Kidney (tissue), 14 donors: ENCODE results near the gene ABCC3. TPM values are rescaled to one million over a fixed set of nuclear protein-coding genes. Genes with fewer than 3 reads are reported as not detected.
"Not testable (repeated sequence)": the region's sequence is repeated elsewhere in the genome, so short reads cannot be mapped to it uniquely, and the experiment has no call there.

Experiments used
- DNase-seq, 5 donors: peaks; one replicate each; pipeline ENCODE4 v3.0.0-alpha.2; 2013 to 2020
- FAIRE-seq: peaks from 2 replicates; lab custom pipeline; 2012; peaks lifted over from hg19 to GRCh38; lab: Jason Lieb, UNC
- H3K27ac ChIP-seq, 2 donors: one replicate each; pipeline ENCODE4 v1.7.0; 2013; ENCODE audit warnings: low read depth in 2 of 2, low read length in 2 of 2, inconsistent platforms in 1 of 2
- H3K27me3 ChIP-seq: one replicate; pipeline ENCODE4 v1.7.1; 2013; ENCODE audit warnings: low read length, inconsistent platforms; ENCODE audit not compliant: control insufficient read depth, insufficient read depth
- H3K36me3 ChIP-seq, 3 donors: one replicate each; pipeline versions ENCODE4 v1.7.0 to v1.7.1; 2013; ENCODE audit warnings: low read length in 3 of 3, control low read depth in 1 of 3, inconsistent platforms in 1 of 3; ENCODE audit not compliant: insufficient read depth in 3 of 3, control insufficient read depth in 2 of 3
- H3K4me1 ChIP-seq, 3 donors: one replicate each; pipeline versions ENCODE4 v1.7.0 to v1.7.1; 2013; ENCODE audit warnings: low read length in 3 of 3, inconsistent platforms in 1 of 3, low read depth in 1 of 3; ENCODE audit not compliant: control insufficient read depth in 2 of 3, insufficient read depth in 2 of 3
- H3K4me3 ChIP-seq, 3 donors: one replicate each; pipeline versions ENCODE4 v1.7.0 to v1.8.1; 2013; ENCODE audit warnings: low read length in 3 of 3, control low read depth in 1 of 3, inconsistent platforms in 1 of 3
- H3K9ac ChIP-seq, 3 donors: one replicate each; pipeline versions ENCODE4 v1.7.0 to v1.7.1; 2013; ENCODE audit warnings: low read length in 3 of 3, control low read depth in 1 of 3, inconsistent platforms in 1 of 3
- H3K9me3 ChIP-seq, 3 donors: one replicate each; pipeline versions ENCODE4 v1.7.0 to v1.7.1; 2013; ENCODE audit warnings: low read length in 3 of 3, control low read depth in 1 of 3, inconsistent platforms in 1 of 3; ENCODE audit not compliant: control insufficient read depth in 2 of 3, insufficient read depth in 1 of 3
- CTCF ChIP-seq: IDR thresholded peaks from 3 replicates; pipeline ENCODE4 v1.5.1; 2012; ENCODE audit warnings: mild to moderate bottlenecking, moderate library complexity, borderline replicate concordance; ENCODE audit not compliant: insufficient read depth; ENCODE audit errors: extremely low read depth
- intact Hi-C: fragments of 100-400 bp; cut with DNase I; formaldehyde crosslinking; loops from one replicate; pipeline ENCODE4 v1.11.1; 2022
- polyA plus RNA-seq: library from polyadenylated mRNA; stranded (reverse); fragments of 350-450 nt; fragmentation: Illumina TruSeq; extraction: RNeasy Lipid Tissue Mini Kit (QIAGEN cat#74804); gene quantifications from one replicate; pipeline ENCODE4 v1.2.3, GENCODE V29; 2014; ENCODE audit warnings: low read depth, low replicate concordance; ENCODE audit not compliant: insufficient read depth
- total RNA-seq: library from RNA; stranded (reverse); fragmentation: NEBNext Ultra II Directional; extraction: Animal tissue kit (Norgen Biotek cat#: 25700); gene quantifications from one replicate; pipeline ENCODE4 v1.2.1, GENCODE V29; 2021
- donor health status: control.
- donor health status: control.
- donor health status: control.
- donor health status: control.
- donor health status: control.
- donor health status: DM: yes; HTN: yes; CAD: no.
- donor health status: Normal renal cell carcinoma (clear cell type).

ABCC3 gene
- total and polyA plus RNA-seq, 2 donors from 2014 or later = 9.3 to 156 TPM

GRCh38 chr17:50722746-50723145 is 88.1 kb downstream of the ABCC3 start:
- Histone ChIP-seq H3K27me3 (no peaks in the 10 kb centered on the region), H3K27ac (peak overlapping the region in 1 of 2 donors; percentile 14), H3K4me1 (peaks cover 3 to 40% (median 21%) of the 10 kb centered on the region in 3 donors), H3K9me3 (no peaks in the 10 kb centered on the region), H3K36me3 (no peaks in the 10 kb centered on the region), H3K4me3 (peak overlapping the region in 2 of 3 donors; percentile 7 to 51), H3K9ac (peak overlapping the region in 1 of 3 donors; percentile 10)
- no peak for FAIRE-seq
- no peak for TF ChIP-seq CTCF
- DNase-seq = no peak
- intact Hi-C loops = no loop called here

- intact Hi-C loops, H3K9ac ChIP-seq, H3K27me3 ChIP-seq, H3K27ac ChIP-seq, H3K4me3 ChIP-seq, DNase-seq, H3K9me3 ChIP-seq, FAIRE-seq, H3K36me3 ChIP-seq: not testable (repeated sequence)
- H3K4me1 ChIP-seq = peaks cover 3 to 49% (median 23%) of the 10 kb centered on the region in 3 donors
Measured at GRCh38 chr17:50724622-50725021, 89.9 kb downstream of the ABCC3 start.

- Histone ChIP-seq H3K9ac (no peak overlapping the region), H3K9me3 (no peaks in the 10 kb centered on the region), H3K27ac (no peak overlapping the region), H3K4me3 (no peak overlapping the region), H3K4me1 (peaks cover 3 to 44% (median 23%) of the 10 kb centered on the region in 3 donors), H3K36me3 (no peaks in the 10 kb centered on the region), H3K27me3 (no peaks in the 10 kb centered on the region)
- intact Hi-C loops = no loop called here
- FAIRE-seq (no peak), DNase-seq (no peak)
- TF ChIP-seq CTCF = no peak
Measured at GRCh38 chr17:50725769-50726655, 91.3 kb downstream of the ABCC3 start.

- no peak for FAIRE-seq
- H3K9ac ChIP-seq = no peak overlapping the region
- H3K9me3 ChIP-seq = no peaks in the 10 kb centered on the region
- no peak overlapping the region for H3K27ac ChIP-seq
- intact Hi-C loops = no loop called here
- no peaks in the 10 kb centered on the region for H3K36me3 ChIP-seq
- no peaks in the 10 kb centered on the region for H3K27me3 ChIP-seq
- DNase-seq = no peak
- H3K4me1 ChIP-seq = peaks cover 0 to 31% (median 25%) of the 10 kb centered on the region in 3 donors
- no peak overlapping the region for H3K4me3 ChIP-seq
- TF ChIP-seq CTCF = no peak
Measured at GRCh38 chr17:50728112-50728429, 93.4 kb downstream of the ABCC3 start.
